NCI-H1105 treated with DMSO at 0.1 percent for 48 hours (cell line): ENCODE data around the gene OGG1.

ENCODE experiments used
- DNase-seq: peaks from one replicate; lab custom pipeline; 2025; lab: John Stamatoyannopoulos, UW

Gene OGG1

DNA sequence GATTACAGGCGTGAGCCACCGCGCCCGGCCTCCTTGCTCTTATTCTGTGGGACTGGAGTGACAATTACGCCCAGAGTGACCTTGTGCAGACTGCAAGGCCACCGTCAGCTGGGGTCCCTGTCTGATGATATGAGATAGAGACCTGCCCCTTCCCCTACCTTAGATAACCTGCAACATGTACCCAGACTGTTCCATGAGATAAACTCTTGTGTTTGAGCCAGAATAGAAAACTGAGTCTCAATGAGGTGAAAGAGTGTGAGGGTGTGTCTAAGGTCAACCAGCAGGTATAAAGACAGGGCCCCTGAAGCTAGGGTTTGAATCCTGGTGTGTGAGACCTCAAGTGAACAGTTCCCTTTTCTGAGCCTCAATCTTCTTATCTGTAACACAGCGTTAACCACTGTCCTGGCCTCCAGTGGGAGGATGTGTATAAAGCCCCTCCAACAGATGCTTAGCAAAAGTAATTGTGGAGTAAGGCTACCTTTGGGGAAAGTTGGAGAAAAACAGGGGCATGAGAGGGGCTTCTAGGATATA is 36.5 kb downstream of the OGG1 start:
- no peak for DNase-seq

DNA sequence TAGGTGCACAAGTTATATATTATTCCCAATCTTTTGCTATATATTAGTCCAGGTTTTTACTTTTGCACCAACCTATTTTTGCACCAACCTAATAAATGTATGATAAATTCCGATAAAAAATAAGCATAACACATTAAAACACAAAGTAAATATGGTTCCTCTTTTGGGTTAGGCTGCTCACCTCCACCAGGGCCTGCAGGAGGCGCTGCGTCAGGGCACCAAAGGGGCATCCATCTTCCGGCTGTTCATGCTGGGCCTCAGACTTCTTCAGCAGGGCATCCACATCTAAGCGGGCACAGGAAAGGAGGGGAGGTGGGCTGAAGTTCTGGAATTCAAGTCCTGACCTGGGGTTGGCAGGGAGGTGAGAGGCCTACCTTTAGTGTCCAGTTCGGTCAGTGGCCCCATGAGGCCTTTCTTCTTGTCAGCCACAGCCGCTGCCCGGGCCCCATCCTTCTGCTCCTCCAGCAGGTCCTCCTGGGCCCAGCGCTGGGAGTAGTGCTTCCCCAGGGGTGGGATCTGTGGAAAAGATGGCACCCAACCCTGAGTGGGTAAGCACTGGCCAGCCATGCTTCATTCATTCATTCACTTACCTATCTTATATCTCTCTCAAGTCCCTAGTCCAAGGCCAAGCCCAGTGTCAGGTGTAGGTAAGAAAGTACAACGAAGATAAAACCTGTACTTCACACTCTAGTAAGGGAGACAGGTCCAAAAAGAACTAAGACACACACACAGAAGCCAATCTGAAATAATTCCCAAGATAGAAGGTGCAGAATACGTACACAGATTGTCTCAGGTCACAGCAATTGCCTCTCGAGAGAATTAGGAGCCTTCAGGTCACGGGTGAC is 37.3 kb downstream of the OGG1 start:
- no peak for DNase-seq

DNA sequence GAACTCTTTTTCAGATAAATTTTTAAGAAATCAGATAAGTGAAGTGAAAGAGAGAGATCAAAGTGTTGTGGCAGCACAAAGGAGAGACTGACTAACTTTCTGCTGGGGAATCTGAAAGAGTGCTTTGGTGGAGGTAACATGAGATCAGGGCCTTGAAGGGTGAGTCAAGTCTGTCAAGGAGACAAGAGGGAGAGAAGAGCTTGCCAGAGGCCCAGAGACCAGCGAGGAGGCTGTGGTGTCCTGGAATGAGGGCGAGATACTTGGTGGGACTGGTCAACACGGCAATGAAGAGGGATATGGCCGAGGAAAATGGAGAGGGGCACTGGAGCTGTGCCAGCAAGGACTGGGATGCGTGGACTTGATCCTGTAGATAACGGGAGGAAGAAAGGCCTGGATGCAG is 38.0 kb downstream of the OGG1 start:
- no peak for DNase-seq

DNA sequence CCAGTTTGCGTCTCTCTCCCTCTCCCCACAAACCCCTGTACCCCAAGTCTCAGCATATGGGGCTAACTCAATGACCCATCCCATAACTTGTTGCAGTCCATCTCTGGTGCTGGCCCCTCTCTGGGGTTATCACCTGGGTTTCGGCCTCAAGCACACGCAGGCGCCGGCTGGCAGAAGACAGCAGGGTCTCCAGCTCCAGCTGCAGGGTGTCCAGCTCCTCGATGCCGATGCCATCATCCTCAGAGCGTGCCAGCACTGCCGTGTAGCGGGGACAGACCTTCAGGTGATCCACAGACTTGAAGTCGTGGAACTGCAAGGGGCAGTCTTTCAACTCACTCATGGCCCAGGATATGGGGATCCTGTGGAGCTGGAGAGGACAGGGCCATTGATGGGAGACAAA is 41.4 kb downstream of the OGG1 start:
- no peak for DNase-seq

DNA sequence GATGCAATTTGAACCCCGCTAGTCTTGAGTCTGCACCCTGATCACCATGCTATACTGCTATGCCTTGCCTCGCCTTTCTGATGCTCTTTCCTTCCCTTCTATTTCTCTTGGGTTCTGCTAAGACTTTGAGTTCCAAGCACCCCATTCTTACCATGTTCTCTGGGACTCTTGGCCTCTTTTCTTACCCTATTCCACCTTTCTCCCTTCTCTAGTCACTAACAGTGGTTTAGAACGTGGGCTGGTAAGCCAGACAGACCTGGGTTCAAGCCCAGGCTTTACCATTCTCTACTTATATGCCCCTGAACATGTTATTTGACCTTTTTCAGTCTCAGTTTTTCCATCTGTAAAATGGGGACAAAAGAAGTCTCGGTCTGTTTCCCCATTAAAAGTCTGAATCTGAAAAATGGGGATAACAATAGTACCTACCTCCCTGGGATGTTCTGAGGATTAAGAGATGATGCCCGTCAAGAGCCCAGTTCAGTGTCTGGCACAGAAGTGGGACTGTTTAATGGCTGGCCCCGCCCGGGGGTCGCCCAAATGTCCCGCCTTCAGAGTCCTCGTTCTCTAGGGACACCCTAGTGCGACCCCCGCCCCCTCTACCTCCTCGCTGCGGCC is 42.1 kb downstream of the OGG1 start:
- no peak for DNase-seq

DNA sequence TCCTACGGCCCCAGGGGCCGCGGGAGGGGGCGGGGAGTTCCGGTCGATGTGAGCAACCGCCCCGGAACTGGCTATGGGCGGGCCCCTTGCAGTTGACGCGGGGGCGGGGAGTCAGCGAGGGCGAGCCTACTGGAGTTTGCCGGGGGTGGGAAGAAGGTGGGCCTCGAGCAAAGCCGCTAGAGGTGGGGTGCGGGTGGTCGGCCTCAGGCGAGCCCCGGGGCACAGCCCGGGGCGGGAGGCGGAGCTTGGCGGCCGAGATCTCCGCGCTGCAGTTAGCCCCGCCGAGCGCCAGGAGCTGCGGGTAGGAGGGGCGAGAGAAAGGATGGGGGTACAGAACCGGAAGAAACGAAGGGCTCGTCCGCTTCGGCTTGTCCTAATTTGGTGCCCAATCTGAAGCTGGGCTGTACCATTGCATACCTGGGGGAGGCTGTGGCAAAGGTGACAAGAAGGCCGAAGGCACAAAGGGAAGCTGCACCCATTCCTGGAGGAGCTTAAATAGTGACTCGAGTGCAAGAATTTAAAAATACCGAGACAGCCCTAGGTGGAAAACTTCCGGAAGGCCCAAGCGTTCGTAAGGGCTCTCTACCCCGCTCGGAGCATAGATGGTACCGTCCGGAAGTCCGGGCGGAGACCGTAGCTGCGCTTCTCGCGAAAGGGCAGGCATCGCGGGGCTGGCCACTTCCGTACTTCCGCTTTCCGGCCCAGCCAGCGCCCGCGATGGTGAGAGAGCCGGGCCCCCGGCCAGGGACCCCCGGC is 42.8 kb downstream of the OGG1 start, which contains the start of the genes ARPC4 and TADA3:
ARPC4 (plus strand) TSS at position 678 of the 756 bp plus-strand sequence; CDS start at position 718, 40 bp downstream.
TADA3 (minus strand) TSS at position 69 of the 756 bp plus-strand sequence. CDS start 1,007 bp downstream, outside the sequence.
- peak; percentile 85 for DNase-seq

DNA sequence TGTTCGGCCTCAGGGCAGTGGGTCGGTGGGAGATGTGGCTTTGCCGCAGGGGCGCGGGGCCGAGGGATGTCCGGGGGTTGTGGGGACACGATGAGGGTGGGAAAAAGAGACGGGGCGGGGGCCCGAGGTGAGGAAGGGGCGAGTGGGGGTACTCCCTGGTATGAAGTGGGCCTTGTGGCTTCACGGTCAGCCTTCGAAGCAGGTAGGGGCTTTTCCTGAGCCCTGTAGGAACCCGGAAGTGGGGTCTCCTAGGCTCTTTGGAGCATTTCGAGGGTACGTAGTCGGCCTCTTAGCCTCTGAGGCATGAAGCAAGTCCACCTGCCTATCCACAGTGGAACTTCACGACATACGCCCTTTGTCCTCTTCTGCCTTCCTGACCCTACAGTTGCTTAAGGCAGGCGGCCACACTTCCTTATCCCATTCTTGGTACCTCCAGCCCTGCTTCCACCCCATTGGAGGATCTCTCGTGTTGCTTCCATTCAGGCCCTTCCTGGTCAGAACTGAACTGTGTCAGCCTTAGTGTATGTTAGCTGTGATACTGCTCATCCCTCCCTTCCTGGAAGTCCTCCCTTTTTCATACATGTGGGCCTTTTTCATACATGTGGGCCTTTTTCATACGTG is 43.5 kb downstream of the OGG1 start:
- no peak for DNase-seq

DNA sequence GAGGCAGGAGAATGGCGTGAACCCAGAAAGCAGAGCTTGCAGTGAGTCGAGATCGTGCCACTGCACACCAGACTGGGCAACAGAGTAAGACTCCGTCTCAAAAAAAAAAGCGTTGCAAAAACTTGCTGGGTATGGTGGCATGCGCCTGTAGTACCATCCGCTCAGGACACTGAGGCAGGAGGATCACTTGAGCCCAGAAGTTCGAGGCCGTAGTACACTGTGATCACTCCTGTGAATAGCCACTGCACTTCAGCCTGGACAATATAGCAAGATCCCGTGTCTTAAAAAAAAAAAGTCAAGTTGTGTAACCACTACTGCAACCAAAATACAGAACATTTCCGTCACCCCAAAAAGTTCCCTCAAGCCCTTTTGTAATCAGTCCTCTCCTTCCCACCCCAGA is 44.6 kb downstream of the OGG1 start:
- DNase-seq: no peak

DNA sequence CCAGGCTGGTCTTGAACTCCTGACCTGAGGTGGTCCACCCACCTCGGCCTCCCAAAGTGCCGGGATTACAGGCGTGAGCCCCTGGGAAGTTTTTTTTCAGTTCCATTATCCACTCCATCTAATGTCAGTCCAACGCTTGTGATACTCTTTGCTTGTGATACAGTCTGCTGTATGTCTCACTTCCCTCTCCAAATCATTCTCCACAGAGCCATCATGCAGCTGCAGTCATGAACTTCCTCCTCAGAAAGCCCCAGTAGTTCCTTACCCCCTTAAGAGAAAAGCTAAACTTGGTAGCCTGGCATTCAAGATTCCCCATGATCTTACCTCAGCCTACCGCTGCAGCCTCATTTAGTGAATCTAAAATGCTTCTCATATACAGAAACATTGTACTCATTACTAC is 45.5 kb downstream of the OGG1 start:
- DNase-seq: no peak

DNA sequence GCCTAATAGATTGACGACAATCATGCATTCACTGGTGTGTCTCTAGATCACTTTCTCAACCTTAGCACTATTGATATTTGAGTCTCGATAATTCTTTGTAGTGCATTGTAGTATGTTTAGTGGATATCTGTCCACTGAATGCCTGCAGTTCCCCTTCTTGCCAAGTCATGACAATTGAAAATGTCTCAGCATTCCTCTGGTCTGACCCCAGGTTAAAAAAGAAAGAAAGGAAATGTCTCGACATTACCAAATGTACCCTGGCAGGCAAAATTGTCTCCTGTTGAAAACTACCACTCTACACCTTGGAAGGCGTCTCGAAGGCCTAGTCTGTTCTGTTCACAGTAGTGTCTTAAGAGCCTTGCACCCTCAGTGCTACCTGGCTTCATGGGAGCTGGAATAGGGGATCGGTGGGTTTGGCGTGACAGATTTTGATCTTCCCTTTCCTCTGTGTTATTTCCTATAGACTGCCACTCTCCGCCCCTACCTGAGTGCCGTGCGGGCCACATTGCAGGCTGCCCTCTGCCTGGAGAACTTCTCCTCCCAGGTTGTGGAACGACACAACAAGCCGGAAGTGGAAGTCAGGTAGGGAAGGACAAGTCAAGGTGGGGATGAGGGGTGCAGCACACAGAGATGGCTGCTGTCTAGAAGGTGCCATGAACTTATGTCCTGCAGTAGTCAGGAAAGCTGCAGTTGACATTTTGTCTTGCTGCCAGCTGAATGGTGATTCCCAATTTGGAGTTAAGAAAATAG is 47.6 kb downstream of the OGG1 start:
- DNase-seq: no peak

DNA sequence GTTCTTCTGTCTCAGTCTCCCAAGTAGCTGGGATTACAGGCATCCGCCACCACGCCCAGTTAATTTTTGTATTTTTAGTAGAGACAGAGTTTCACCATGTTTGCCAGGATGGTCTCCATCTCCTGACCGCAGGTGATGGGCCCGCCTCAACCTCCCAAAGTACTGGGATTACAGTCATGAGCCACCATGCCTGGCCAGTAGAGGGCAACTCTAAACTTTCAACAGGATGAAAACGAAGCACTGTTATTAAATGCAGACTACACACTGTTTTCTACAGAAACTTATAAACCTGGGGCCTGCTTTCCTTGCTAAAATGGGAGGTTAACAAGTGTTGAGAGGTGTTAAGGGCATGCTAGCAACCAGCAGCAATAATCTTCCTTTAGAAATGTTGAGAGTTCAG is 50.8 kb downstream of the OGG1 start:
- no peak for DNase-seq

DNA sequence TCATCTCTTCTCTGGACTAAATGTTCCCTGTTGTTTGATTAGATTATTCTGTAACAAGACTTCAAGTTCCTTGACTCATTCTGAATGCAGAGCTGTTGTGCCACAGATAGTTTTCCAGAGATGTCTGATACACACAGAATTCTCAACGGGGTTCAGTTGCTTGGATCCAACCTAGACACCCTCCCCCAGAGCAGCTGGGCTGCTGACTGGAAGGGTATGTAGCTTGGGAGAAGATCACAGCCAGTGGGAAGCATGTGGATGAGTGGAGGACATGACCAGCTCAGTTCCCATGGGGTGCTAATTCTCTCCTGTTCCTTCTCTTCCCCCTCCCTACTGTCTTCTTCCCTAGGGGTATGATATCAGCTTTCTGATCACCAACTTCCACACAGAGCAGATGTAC is 53.7 kb downstream of the OGG1 start:
- DNase-seq: no peak

DNA sequence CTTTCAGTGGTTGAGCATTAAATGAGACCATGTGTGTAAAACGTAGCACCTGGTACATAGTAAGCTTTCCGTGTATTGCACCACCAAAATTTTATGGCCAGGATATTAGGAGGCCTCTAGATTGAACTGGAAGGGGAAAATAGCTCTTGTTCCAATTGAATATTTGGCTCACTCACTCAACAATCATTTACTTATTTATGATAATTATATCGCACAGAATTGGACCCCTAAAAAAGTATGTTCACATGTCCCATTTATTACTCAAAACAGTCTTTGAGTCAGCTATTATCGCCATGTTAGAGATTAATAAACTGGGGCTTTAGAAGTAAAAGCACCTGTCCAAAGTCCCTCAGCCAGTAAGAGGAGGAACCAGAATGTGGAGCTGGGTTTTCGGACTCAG is 55.2 kb downstream of the OGG1 start:
- DNase-seq: no peak

DNA sequence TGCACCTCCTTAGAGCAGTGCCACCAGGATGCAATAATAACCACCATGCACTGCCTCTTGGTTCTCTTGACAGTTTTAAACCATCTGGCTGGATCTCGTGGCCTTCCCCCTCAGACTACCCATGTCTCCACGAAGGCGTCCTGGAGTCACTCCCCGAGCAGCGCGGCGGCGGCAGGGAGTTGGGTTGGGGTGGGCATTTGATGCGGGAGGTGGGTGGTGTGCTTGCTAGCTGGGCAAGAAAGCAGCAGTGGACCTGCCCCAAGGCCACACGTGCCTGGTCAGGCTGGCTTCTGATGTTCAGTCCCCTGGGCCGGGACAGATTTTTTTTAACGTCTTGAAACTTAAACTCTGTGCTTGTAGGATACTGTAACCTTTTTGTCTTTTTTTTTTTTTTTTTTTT is 56.4 kb downstream of the OGG1 start:
- DNase-seq: no peak
